H9 (cell line): ENCODE data around the gene TNRC18. TPM values are rescaled to one million over a fixed set of nuclear protein-coding genes. Genes with fewer than 3 reads are reported as not detected.
A peak's percentile ranks its signal among the peaks of the same experiment; 100 is the strongest.

Experiments used
- DNase-seq: peaks from one replicate; pipeline ENCODE4 v3.0.0-alpha.2; 2017
- H2AFZ ChIP-seq: one replicate; pipeline ENCODE4 v1.6.1; 2013; ENCODE audit warnings: mild to moderate bottlenecking, low read length, control low read depth, moderate library complexity
- H2AK5ac ChIP-seq: 2 replicates; pipeline ENCODE4 v1.6.1; 2013; ENCODE audit warnings: low read length, control low read depth, mixed read lengths; ENCODE audit not compliant: insufficient read length
- H2BK120ac ChIP-seq: one replicate; pipeline ENCODE4 v1.6.1; 2013; ENCODE audit warnings: low read depth, mild to moderate bottlenecking, low read length, control low read depth, inconsistent platforms; ENCODE audit not compliant: poor library complexity, severe bottlenecking
- H2BK12ac ChIP-seq: 2 replicates; pipeline ENCODE4 v1.6.1; 2013; ENCODE audit warnings: low read length, control low read depth, mixed read lengths, low read depth; ENCODE audit not compliant: insufficient read length
- H2BK15ac ChIP-seq: 2 replicates; pipeline ENCODE4 v1.6.1; 2013; ENCODE audit warnings: low read depth, low read length, control low read depth
- H2BK20ac ChIP-seq: one replicate; pipeline ENCODE4 v1.6.1; 2013; ENCODE audit warnings: low read depth, mild to moderate bottlenecking, low read length, control low read depth, inconsistent platforms; ENCODE audit not compliant: poor library complexity, severe bottlenecking
- H2BK5ac ChIP-seq: 2 replicates; pipeline ENCODE4 v1.6.1; 2013; ENCODE audit warnings: low read length, control low read depth, mixed read lengths; ENCODE audit not compliant: insufficient read length
- H3K14ac ChIP-seq: 2 replicates; pipeline ENCODE4 v1.6.1; 2013; ENCODE audit warnings: low read length, control low read depth; ENCODE audit not compliant: insufficient read depth
- H3K18ac ChIP-seq: 2 replicates; pipeline ENCODE4 v1.6.1; 2013; ENCODE audit warnings: low read depth, mild to moderate bottlenecking, mixed read lengths, low read length, control low read depth; ENCODE audit not compliant: insufficient read length
- H3K23ac ChIP-seq: 2 replicates; pipeline ENCODE4 v1.6.1; 2013; ENCODE audit warnings: low read length, control low read depth, mixed read lengths, low read depth; ENCODE audit not compliant: insufficient read length
- H3K23me2 ChIP-seq: 2 replicates; pipeline ENCODE4 v1.6.1; 2013; ENCODE audit warnings: low read depth, mild to moderate bottlenecking, mixed read lengths, low read length, control low read depth; ENCODE audit not compliant: insufficient read length, poor library complexity, severe bottlenecking
- H3K27ac ChIP-seq: 2 replicates; pipeline ENCODE4 v1.5.1; 2013; ENCODE audit warnings: low read length, control low read depth, mixed read lengths, low read depth; ENCODE audit not compliant: insufficient read length
- H3K27me3 ChIP-seq: 2 replicates; pipeline ENCODE4 v1.6.1; 2013; ENCODE audit warnings: low read length, control low read depth, inconsistent platforms; ENCODE audit not compliant: insufficient read depth
- H3K4ac ChIP-seq: 2 replicates; pipeline ENCODE4 v1.6.1; 2013; ENCODE audit warnings: low read depth, mild to moderate bottlenecking, control low read depth, inconsistent platforms, low read length, moderate library complexity
- H3K4me1 ChIP-seq: 2 replicates; pipeline ENCODE4 v1.6.1; 2013; ENCODE audit warnings: low read length, control low read depth, inconsistent platforms; ENCODE audit not compliant: insufficient read depth
- H3K4me2 ChIP-seq: 2 replicates; pipeline ENCODE4 v1.6.1; 2013; ENCODE audit warnings: low read length, control low read depth, mixed read lengths; ENCODE audit not compliant: insufficient read length, insufficient read depth
- H3K56ac ChIP-seq: 2 replicates; pipeline ENCODE4 v1.6.1; 2013; ENCODE audit warnings: low read depth, mild to moderate bottlenecking, mixed read lengths, low read length, control low read depth; ENCODE audit not compliant: insufficient read length
- H3K79me1 ChIP-seq: 2 replicates; pipeline ENCODE4 v1.6.1; 2013; ENCODE audit warnings: low read depth, mild to moderate bottlenecking, moderate library complexity, low read length, control low read depth, inconsistent platforms; ENCODE audit not compliant: insufficient read depth, poor library complexity, severe bottlenecking
- H3K79me2 ChIP-seq: 2 replicates; pipeline ENCODE4 v1.6.1; 2013; ENCODE audit warnings: low read length, control low read depth, inconsistent platforms; ENCODE audit not compliant: insufficient read depth
- H3K9ac ChIP-seq: 2 replicates; pipeline ENCODE4 v1.6.1; 2013; ENCODE audit warnings: low read length, control low read depth, mixed read lengths; ENCODE audit not compliant: insufficient read length; ENCODE audit errors: extremely low read depth
- H3K9me3 ChIP-seq: one replicate; pipeline ENCODE4 v1.6.1; 2013; ENCODE audit warnings: low read depth, low read length, inconsistent platforms; ENCODE audit not compliant: control insufficient read depth
- H3T11ph ChIP-seq: one replicate; pipeline ENCODE4 v1.6.1; 2013; ENCODE audit warnings: mild to moderate bottlenecking, low read length, control low read depth, inconsistent platforms
- H4K20me1 ChIP-seq: one replicate; pipeline ENCODE4 v1.6.1; 2013; ENCODE audit not compliant: control insufficient read depth, insufficient read length, insufficient read depth
- H4K5ac ChIP-seq: 2 replicates; pipeline ENCODE4 v1.6.1; 2013; ENCODE audit warnings: low read depth, mild to moderate bottlenecking, mixed read lengths, low read length, control low read depth; ENCODE audit not compliant: insufficient read length
- H4K8ac ChIP-seq: replicated peaks from 2 replicates; pipeline ENCODE4 v1.6.1; 2013; ENCODE audit warnings: low read length, control low read depth, mixed read lengths, low read depth; ENCODE audit not compliant: insufficient read length
- H4K91ac ChIP-seq: 2 replicates; pipeline ENCODE4 v1.6.1; 2013; ENCODE audit warnings: low read depth, mild to moderate bottlenecking, moderate library complexity, mixed read lengths, low read length, control low read depth; ENCODE audit not compliant: insufficient read length
- H3K27ac Mint-ChIP-seq, 3 experiments: 2 replicates in 2 of 3; 3 replicates in 1 of 3; pipeline ENCODE4 v1.8.0; 2020 to 2021; ENCODE audit warnings: mixed read lengths in 3 of 3, mild to moderate bottlenecking in 1 of 3, moderate library complexity in 1 of 3
- H3K27me3 Mint-ChIP-seq: 2 replicates; pipeline ENCODE4 v1.8.0; 2021; ENCODE audit warnings: low read depth, mild to moderate bottlenecking, moderate library complexity, mixed read lengths
- H3K36me3 Mint-ChIP-seq, 3 experiments: 2 replicates in 2 of 3; 3 replicates in 1 of 3; pipeline ENCODE4 v1.8.0; 2020 to 2021; ENCODE audit warnings: low read depth in 3 of 3, mixed read lengths in 3 of 3; ENCODE audit not compliant: insufficient read depth in 1 of 3
- H3K4me1 Mint-ChIP-seq, 2 experiments: 2 replicates each; pipeline ENCODE4 v1.8.0; 2020; ENCODE audit warnings: mixed read lengths in 2 of 2
- H3K4me3 Mint-ChIP-seq, 2 experiments: 2 replicates in 1 of 2; 3 replicates in 1 of 2; pipeline ENCODE4 v1.8.0; 2020 to 2021; ENCODE audit warnings: mild to moderate bottlenecking in 2 of 2, mixed read lengths in 2 of 2, moderate library complexity in 1 of 2
- H3K9me3 Mint-ChIP-seq, 2 experiments: 2 replicates in 1 of 2; 3 replicates in 1 of 2; pipeline ENCODE4 v1.8.0; 2020; ENCODE audit warnings: mild to moderate bottlenecking in 2 of 2, mixed read lengths in 2 of 2, moderate library complexity in 1 of 2
- WGBS: extraction: QIAGEN DNeasy Blood & Tissue Kit; methylation state at CpG from one replicate; pipeline ENCODE4 v1.1.7; 2013; ENCODE audit warnings: missing lambda C conversion rate, low lambda C conversion rate, mixed read lengths; ENCODE audit not compliant: insufficient read length; ENCODE audit errors: extremely low coverage; 5-methylcytosine and 5-hydroxymethylcytosine counted together
- total RNA-seq: library from RNA; stranded (reverse); gene quantifications from 2 replicates; pipeline ENCODE4 v1.2.1, GENCODE V29; 2021
- TF ChIP-seq, protein P1 (sequence below): fragments of 200-600 bp; sonication (generic); conservative IDR thresholded peaks from 3 replicates; pipeline ENCODE4 v1.8.0; 2021; ENCODE audit warnings: antibody characterized with exemption, mild to moderate bottlenecking

Gene TNRC18
- total RNA-seq, 1 experiment from 2014 or later: 21.2 TPM

DNA sequence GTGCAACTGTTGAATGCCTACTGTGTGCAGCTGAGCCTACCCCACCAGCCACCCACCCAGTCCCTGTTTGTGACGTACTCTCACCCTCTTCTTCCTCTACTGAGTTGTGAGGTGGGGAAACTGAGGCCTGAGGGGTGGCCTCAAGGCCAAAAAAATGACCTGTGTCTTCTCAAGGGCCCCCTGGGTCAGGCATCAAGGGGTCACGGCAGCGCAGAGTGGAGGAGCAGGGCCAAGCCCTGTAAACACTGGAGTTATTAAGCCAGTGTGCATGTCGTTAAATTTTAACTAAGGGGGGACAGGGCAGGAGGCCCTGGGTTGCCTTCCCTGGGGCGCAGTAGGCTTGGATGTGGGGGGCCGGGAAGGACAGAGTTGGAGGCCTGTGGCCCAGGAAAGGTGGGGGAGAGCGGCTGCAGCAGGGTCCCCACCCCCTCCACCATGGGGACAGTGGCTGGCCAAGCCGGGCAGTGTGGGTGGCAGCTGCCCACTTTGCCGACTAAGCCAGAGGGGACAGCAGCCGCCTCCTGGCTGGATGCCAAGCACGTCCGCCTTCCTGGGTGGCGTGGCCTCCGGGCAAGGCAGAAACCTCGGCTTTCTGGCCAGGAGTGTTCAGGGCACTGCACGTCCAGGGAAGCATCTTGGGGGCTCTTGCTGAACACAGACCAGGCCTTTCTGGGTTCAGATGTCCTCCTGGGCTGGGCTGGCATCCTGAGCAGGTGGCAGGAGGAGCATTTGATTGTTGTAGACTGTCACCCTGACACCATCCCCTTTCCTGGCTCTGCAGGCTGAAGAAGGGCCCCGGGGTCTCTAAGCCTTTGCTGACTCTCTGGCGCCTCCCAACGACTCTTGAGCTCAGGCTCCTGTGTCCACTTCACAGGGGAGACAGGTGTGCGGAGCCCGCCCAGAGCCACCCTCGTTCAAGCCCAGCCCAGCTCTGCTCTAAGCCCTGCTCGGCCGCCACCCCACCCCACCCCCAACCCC lies 139.0 kb downstream of the TNRC18 start:
- TF ChIP-seq, protein P1, sequence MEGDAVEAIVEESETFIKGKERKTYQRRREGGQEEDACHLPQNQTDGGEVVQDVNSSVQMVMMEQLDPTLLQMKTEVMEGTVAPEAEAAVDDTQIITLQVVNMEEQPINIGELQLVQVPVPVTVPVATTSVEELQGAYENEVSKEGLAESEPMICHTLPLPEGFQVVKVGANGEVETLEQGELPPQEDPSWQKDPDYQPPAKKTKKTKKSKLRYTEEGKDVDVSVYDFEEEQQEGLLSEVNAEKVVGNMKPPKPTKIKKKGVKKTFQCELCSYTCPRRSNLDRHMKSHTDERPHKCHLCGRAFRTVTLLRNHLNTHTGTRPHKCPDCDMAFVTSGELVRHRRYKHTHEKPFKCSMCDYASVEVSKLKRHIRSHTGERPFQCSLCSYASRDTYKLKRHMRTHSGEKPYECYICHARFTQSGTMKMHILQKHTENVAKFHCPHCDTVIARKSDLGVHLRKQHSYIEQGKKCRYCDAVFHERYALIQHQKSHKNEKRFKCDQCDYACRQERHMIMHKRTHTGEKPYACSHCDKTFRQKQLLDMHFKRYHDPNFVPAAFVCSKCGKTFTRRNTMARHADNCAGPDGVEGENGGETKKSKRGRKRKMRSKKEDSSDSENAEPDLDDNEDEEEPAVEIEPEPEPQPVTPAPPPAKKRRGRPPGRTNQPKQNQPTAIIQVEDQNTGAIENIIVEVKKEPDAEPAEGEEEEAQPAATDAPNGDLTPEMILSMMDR: peak; percentile 70
- Histone ChIP-seq H2BK120ac (no peak overlapping the region), H3K9me3 (no peaks in the 10 kb centered on the region), H3K14ac (no peak overlapping the region), H4K5ac (no peak overlapping the region), H4K91ac (no peak overlapping the region), H4K8ac (no peak overlapping the region), H3K9ac (no peak overlapping the region), H2AFZ (no peak overlapping the region), H3K56ac (no peak overlapping the region), H3K18ac (no peak overlapping the region), H3K79me1 (no peaks in the 10 kb centered on the region), H3K4me2 (no peak overlapping the region), H2BK5ac (no peak overlapping the region), H3K23me2 (no peaks in the 10 kb centered on the region), H2BK15ac (no peak overlapping the region), H3K27me3 (peaks cover 2% of the 10 kb centered on the region; the same call in 1 of the 2 replicates), H3T11ph (no peak overlapping the region), H3K23ac (no peak overlapping the region), H2AK5ac (no peak overlapping the region), H2BK20ac (no peak overlapping the region), H3K79me2 (no peaks in the 10 kb centered on the region), H3K27ac (no peak overlapping the region), H4K20me1 (no peaks in the 10 kb centered on the region), H2BK12ac (no peak overlapping the region), H3K4me1 (no peaks in the 10 kb centered on the region), H3K4ac (no peak overlapping the region)
- peaks cover 28% of the 10 kb centered on the region for H3K27me3 Mint-ChIP-seq
- peaks cover 0 to 16% of the 10 kb centered on the region in 2 experiments; a peak in 2 of 4 replicates for H3K4me1 Mint-ChIP-seq
- H3K27ac Mint-ChIP-seq: no peak overlapping the region; a peak in 1 of 7 replicates
- peak; percentile 87 for DNase-seq
- no peaks in the 10 kb centered on the region for H3K36me3 Mint-ChIP-seq
- H3K4me3 Mint-ChIP-seq: peak overlapping the region; percentile 50 to 70; a peak in 4 of 5 replicates
- no CpG with 5 or more reads among the region's 24 CpGs for WGBS
- no peaks in the 10 kb centered on the region for H3K9me3 Mint-ChIP-seq
